ENCODE results near the gene CD244. TPM values are rescaled to one million over a fixed set of nuclear protein-coding genes. Genes with fewer than 3 reads are reported as not detected.
A peak's percentile ranks its signal among the peaks of the same experiment; 100 is the strongest.

CD244 gene
- total RNA-seq, 1 donor from 2014 or later = not detected

GRCh38 chr1:160844447-160845232 is 18.0 kb downstream of the CD244 start:
- no peak for DNase-seq (ENCODE audit: low read depth)

GRCh38 chr1:160841079-160841478 is 21.6 kb downstream of the CD244 start:
- DNase-seq (ENCODE audit: low read depth) = no peak

- no peak for DNase-seq (ENCODE audit: low read depth)
Measured at GRCh38 chr1:160839746-160840145, 22.9 kb downstream of the CD244 start.

GRCh38 chr1:160838888-160839287 is 23.8 kb downstream of the CD244 start:
- DNase-seq (ENCODE audit: low read depth) = no peak

- DNase-seq (ENCODE audit: low read depth) = peak; percentile 30
Measured at GRCh38 chr1:160837558-160838205, 25.0 kb downstream of the CD244 start.

- no peak for DNase-seq (ENCODE audit: low read depth)
Measured at GRCh38 chr1:160836981-160837557, 25.6 kb downstream of the CD244 start.

- DNase-seq (ENCODE audit: low read depth) = no peak
Measured at GRCh38 chr1:160836561-160836960, 26.1 kb downstream of the CD244 start.

GRCh38 chr1:160835751-160836150 is 26.9 kb downstream of the CD244 start:
- no peak for DNase-seq (ENCODE audit: low read depth)

- peak; percentile 24 for DNase-seq (ENCODE audit: low read depth)
Measured at GRCh38 chr1:160834945-160835565, 27.6 kb downstream of the CD244 start.

GRCh38 chr1:160830321-160831153 is 32.1 kb downstream of the CD244 start:
- peak; percentile 33 for DNase-seq (ENCODE audit: low read depth)

GRCh38 chr1:160829766-160830165 is 32.9 kb downstream of the CD244 start:
- no peak for DNase-seq (ENCODE audit: low read depth)

- no peak for DNase-seq (ENCODE audit: low read depth)
Measured at GRCh38 chr1:160827418-160827817, 35.3 kb downstream of the CD244 start.

- no peak for DNase-seq (ENCODE audit: low read depth)
Measured at GRCh38 chr1:160826546-160826945, 36.1 kb downstream of the CD244 start.

- DNase-seq (ENCODE audit: low read depth) = no peak
Measured at GRCh38 chr1:160823296-160823695, 39.4 kb downstream of the CD244 start.

- no peak for DNase-seq (ENCODE audit: low read depth)
Measured at GRCh38 chr1:160821627-160822026, 41.1 kb downstream of the CD244 start.

GRCh38 chr1:160819186-160819585 is 43.5 kb downstream of the CD244 start:
- no peak for DNase-seq (ENCODE audit: low read depth)

GRCh38 chr1:160818207-160818937 is 44.3 kb downstream of the CD244 start:
- no peak for DNase-seq (ENCODE audit: low read depth)

GRCh38 chr1:160814856-160815255 is 47.8 kb downstream of the CD244 start:
- DNase-seq (ENCODE audit: low read depth) = no peak

- DNase-seq (ENCODE audit: low read depth) = no peak
Measured at GRCh38 chr1:160814316-160814715, 48.4 kb downstream of the CD244 start.

- peak; percentile 50 for DNase-seq (ENCODE audit: low read depth)
Measured at GRCh38 chr1:160813215-160813614, 49.5 kb downstream of the CD244 start.

- DNase-seq (ENCODE audit: low read depth) = no peak
Measured at GRCh38 chr1:160811147-160811546, 51.5 kb downstream of the CD244 start.

All from renal cortical epithelial cell (primary cell).